HEK293T (cell line): Measurements from ENCODE around the gene ANXA2.

ENCODE experiments used
- CTCF ChIA-PET: fragments of 350-600 bp; formaldehyde crosslinking; extraction: SDS; loops from one replicate; lab custom pipeline; 2021; ENCODE audit warnings: antibody characterized with exemption, inconsistent platforms; lab: Yijun Ruan, JAX
- POLR2A ChIA-PET: fragments of 350-600 bp; formaldehyde crosslinking; extraction: SDS; loops from one replicate; lab custom pipeline; 2020; ENCODE audit warnings: antibody characterized with exemption, inconsistent platforms; lab: Yijun Ruan, JAX
- DNase-seq: peaks from one replicate; pipeline ENCODE4 v3.0.0; 2012; ENCODE audit warnings: mixed read lengths; ENCODE audit errors: extremely low spot score
- ARNT ChIP-seq: fragments of 450-650 bp; IDR thresholded peaks from 2 replicates; pipeline ENCODE4 v1.6.1; 2017; ENCODE audit warnings: mild to moderate bottlenecking
- BHLHE40 ChIP-seq: fragments of 450-650 bp; IDR thresholded peaks from 2 replicates; pipeline ENCODE4 v1.6.1; 2016; ENCODE audit warnings: mild to moderate bottlenecking, moderate library complexity, borderline replicate concordance
- CTBP1 ChIP-seq: fragments of 450-650 bp; IDR thresholded peaks from 2 replicates; pipeline ENCODE4 v1.6.1; 2016; ENCODE audit warnings: borderline replicate concordance
- ELF4 ChIP-seq: fragments of 450-650 bp; IDR thresholded peaks from 2 replicates; pipeline ENCODE4 v1.6.1; 2017; ENCODE audit warnings: antibody characterized with exemption
- FOXA1 ChIP-seq: fragments of 450-650 bp; IDR thresholded peaks from 2 replicates; pipeline ENCODE4 v1.6.1; 2016; ENCODE audit warnings: mild to moderate bottlenecking
- FOXK2 ChIP-seq: fragments of 450-650 bp; IDR thresholded peaks from 2 replicates; pipeline ENCODE4 v1.6.1; 2016; ENCODE audit warnings: mild to moderate bottlenecking
- FOXM1 ChIP-seq: fragments of 450-650 bp; IDR thresholded peaks from 2 replicates; pipeline ENCODE4 v1.6.1; 2017; ENCODE audit warnings: mild to moderate bottlenecking, borderline replicate concordance
- HDGF ChIP-seq: fragments of 450-650 bp; IDR thresholded peaks from 2 replicates; pipeline ENCODE4 v1.6.1; 2017; ENCODE audit warnings: antibody characterized with exemption, borderline replicate concordance
- L3MBTL2 ChIP-seq: fragments of 450-650 bp; conservative IDR thresholded peaks from 2 replicates; pipeline ENCODE4 v1.6.1; 2016; ENCODE audit warnings: mild to moderate bottlenecking
- LEF1 ChIP-seq: fragments of 450-650 bp; IDR thresholded peaks from 2 replicates; pipeline ENCODE4 v1.6.1; 2017; ENCODE audit warnings: mild to moderate bottlenecking, borderline replicate concordance
- NFRKB ChIP-seq: fragments of 450-650 bp; IDR thresholded peaks from 2 replicates; pipeline ENCODE4 v1.6.1; 2016; ENCODE audit warnings: mild to moderate bottlenecking, moderate library complexity
- PKNOX1 ChIP-seq: fragments of 450-650 bp; IDR thresholded peaks from 2 replicates; pipeline ENCODE4 v1.6.1; 2016
- SP1 ChIP-seq: fragments of 450-650 bp; IDR thresholded peaks from 2 replicates; pipeline ENCODE4 v1.6.1; 2017
- SUZ12 ChIP-seq: fragments of 450-650 bp; IDR thresholded peaks from 2 replicates; pipeline ENCODE4 v1.6.1; 2016; ENCODE audit warnings: mild to moderate bottlenecking
- TARDBP ChIP-seq: fragments of 450-650 bp; IDR thresholded peaks from 2 replicates; pipeline ENCODE4 v1.6.1; 2016
- ZNF384 ChIP-seq: fragments of 450-650 bp; IDR thresholded peaks from 2 replicates; pipeline ENCODE4 v1.6.1; 2016

ANXA2 gene

GRCh38 chr15:60390231-60390630 is 7.6 kb downstream of the ANXA2 start:
- ChIA-PET CTCF (no interaction called here), POLR2A (no interaction called here)
- no peak for DNase-seq
- TF ChIP-seq SUZ12 (no peak), FOXM1 (no peak), FOXK2 (no peak), ZNF384 (no peak), ARNT (no peak), ELF4 (no peak), SP1 (no peak), HDGF (no peak), TARDBP (no peak), BHLHE40 (no peak), FOXA1 (no peak), LEF1 (no peak), NFRKB (no peak), PKNOX1 (no peak), L3MBTL2 (no peak), CTBP1 (no peak)

GRCh38 chr15:60389261-60390077 is 8.3 kb downstream of the ANXA2 start:
- DNase-seq: no peak
- TF ChIP-seq FOXA1 (no peak), NFRKB (no peak), TARDBP (no peak), PKNOX1 (no peak), SUZ12 (no peak), ZNF384 (no peak), SP1 (no peak), L3MBTL2 (no peak), FOXK2 (no peak), CTBP1 (no peak), ARNT (no peak), HDGF (no peak), LEF1 (no peak), BHLHE40 (no peak), FOXM1 (no peak), ELF4 (no peak)
- ChIA-PET CTCF (no interaction called here), POLR2A (no interaction called here)

- no peak for DNase-seq
- POLR2A ChIA-PET: no interaction called here
- CTCF ChIA-PET: no interaction called here
- no peak for TF ChIP-seq CTBP1
- no peak for TF ChIP-seq ARNT
- no peak for TF ChIP-seq NFRKB
- TF ChIP-seq TARDBP: no peak
- TF ChIP-seq FOXK2: no peak
- TF ChIP-seq HDGF: no peak
- TF ChIP-seq PKNOX1: no peak
- no peak for TF ChIP-seq L3MBTL2
- no peak for TF ChIP-seq SP1
- no peak for TF ChIP-seq ELF4
- TF ChIP-seq FOXM1: no peak
- TF ChIP-seq LEF1: no peak
- no peak for TF ChIP-seq FOXA1
- no peak for TF ChIP-seq ZNF384
- TF ChIP-seq SUZ12: no peak
- no peak for TF ChIP-seq BHLHE40
Observed at GRCh38 chr15:60387321-60387720, 10.5 kb downstream of the ANXA2 start.

- ChIA-PET POLR2A (no interaction called here), CTCF (no interaction called here)
- no peak for DNase-seq
- TF ChIP-seq SP1: no peak
- no peak for TF ChIP-seq ELF4
- TF ChIP-seq LEF1: no peak
- TF ChIP-seq FOXA1: no peak
- no peak for TF ChIP-seq FOXM1
- TF ChIP-seq BHLHE40: no peak
- TF ChIP-seq SUZ12: no peak
- no peak for TF ChIP-seq ARNT
- TF ChIP-seq CTBP1: no peak
- TF ChIP-seq FOXK2: no peak
- TF ChIP-seq NFRKB: no peak
- TF ChIP-seq PKNOX1: no peak
- TF ChIP-seq ZNF384: no peak
- no peak for TF ChIP-seq HDGF
- TF ChIP-seq TARDBP: no peak
- TF ChIP-seq L3MBTL2: no peak
Observed at GRCh38 chr15:60386615-60387014, 11.2 kb downstream of the ANXA2 start.
